K562 treated with DMSO at 1 percent for 4 hours (cell line): ENCODE data around the gene GYS2. TPM values are rescaled to one million over a fixed set of nuclear protein-coding genes. Genes with fewer than 3 reads are reported as not detected.

Experiments
- total RNA-seq: library from RNA; unstranded; fragments of 300-600 nt; gene quantifications from 2 replicates; pipeline ENCODE4 v1.2.3, GENCODE V29; 2022; ENCODE audit not compliant: insufficient read depth

The GYS2 gene
- total RNA-seq: not detected in 2 replicates

GRCh38 chr12:21604245-21605101 lies at the start of gene GYS2:
GYS2 (minus strand) TSS chr12:21604847; CDS start chr12:21604592, 255 bp downstream.

GRCh38 chr12:21526053-21526452 lies 78.6 kb downstream of the GYS2 start, which contains the start of gene SPX:
SPX (plus strand) TSS chr12:21526296; CDS start chr12:21526473, 177 bp downstream.

GRCh38 chr12:21501258-21502163 lies 103.1 kb downstream of the GYS2 start, which contains the start of the genes GOLT1B and RECQL:
GOLT1B (plus strand) TSS chr12:21501789; CDS start chr12:21501924, 135 bp downstream.
RECQL (minus strand) TSS chr12:21501635; CDS start chr12:21499570, 2,065 bp downstream.

Other genes starting within 250 kb of the GYS2 start
- not detected in 2 replicates for gene IAPP, start 231.9 kb downstream of the GYS2 start, total RNA-seq
- 6.5 and 7.2 TPM in 2 replicates for gene PYROXD1, start 167.2 kb downstream of the GYS2 start, total RNA-seq
- 20.8 and 26.5 TPM in 2 replicates for gene RECQL, start 103.2 kb downstream of the GYS2 start, total RNA-seq
- gene GOLT1B, start 103.1 kb downstream of the GYS2 start, total RNA-seq: 5.9 and 13.4 TPM in 2 replicates
- 0.91 TPM in 1 of 2 replicates, not detected in the other for gene SPX, start 78.6 kb downstream of the GYS2 start, total RNA-seq
- gene LDHB, start 53.0 kb upstream of the GYS2 start, total RNA-seq: 684 and 690 TPM in 2 replicates
- 0.58 TPM in 1 of 2 replicates, not detected in the other for gene KCNJ8, start 169.9 kb upstream of the GYS2 start, total RNA-seq